Measurements from ENCODE around the gene URM1. TPM values are rescaled to one million over a fixed set of nuclear protein-coding genes. Genes with fewer than 3 reads are reported as not detected.
"Not testable (repeated sequence)": the region's sequence is repeated elsewhere in the genome, so short reads cannot be mapped to it uniquely, and the experiment has no call there.

Gene URM1
- total RNA-seq, 1 experiment from 2014 or later: 45.4 TPM

DNA sequence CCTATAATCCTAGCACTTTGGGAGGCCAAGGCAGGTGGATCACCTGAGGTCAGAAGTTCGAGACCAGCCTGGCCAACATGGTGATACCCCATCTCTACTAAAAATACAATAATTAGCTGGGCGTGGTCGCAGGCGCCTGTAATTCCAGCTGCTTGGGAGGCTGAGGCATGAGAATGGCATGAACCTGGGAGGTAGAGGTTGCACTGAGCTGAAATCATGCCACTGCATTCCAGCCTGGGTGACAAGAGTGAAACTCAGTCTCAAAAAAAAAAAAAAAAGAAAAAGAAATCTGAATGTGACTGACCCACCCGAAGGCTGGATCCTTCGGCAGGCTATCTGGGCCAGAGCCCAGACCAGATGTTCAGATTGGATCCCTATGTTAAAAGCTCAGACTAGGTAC lies 52.2 kb downstream of the URM1 start:
- H3K27ac ChIP-seq (ENCODE audit: low read length); CTCF ChIA-PET; H3K4me3 ChIP-seq (ENCODE audit: low read depth in 2 of 2, low read length in 2 of 2); ATAC-seq; DNase-seq (ENCODE audit: low read depth, low spot score); H3K4me1 ChIP-seq (ENCODE audit: control insufficient read depth, insufficient read depth, low read length); BruUV-seq (replicated peaks); H3K27me3 ChIP-seq (ENCODE audit: control insufficient read depth, insufficient read depth, low read length); in situ Hi-C loops (cut with HindIII; ENCODE audit: low pct_unique_long_range_greater_than_20kb, low sequenced_read_pairs); H3K9me3 ChIP-seq (ENCODE audit: control insufficient read depth, insufficient read depth, low read depth, low read length); H3K36me3 ChIP-seq (ENCODE audit: control insufficient read depth, insufficient read depth, low read length); intact Hi-C loops (cut with micrococcal nuclease; ENCODE audit: unreplicated experiment); POLR2A ChIA-PET: not testable (repeated sequence)

DNA sequence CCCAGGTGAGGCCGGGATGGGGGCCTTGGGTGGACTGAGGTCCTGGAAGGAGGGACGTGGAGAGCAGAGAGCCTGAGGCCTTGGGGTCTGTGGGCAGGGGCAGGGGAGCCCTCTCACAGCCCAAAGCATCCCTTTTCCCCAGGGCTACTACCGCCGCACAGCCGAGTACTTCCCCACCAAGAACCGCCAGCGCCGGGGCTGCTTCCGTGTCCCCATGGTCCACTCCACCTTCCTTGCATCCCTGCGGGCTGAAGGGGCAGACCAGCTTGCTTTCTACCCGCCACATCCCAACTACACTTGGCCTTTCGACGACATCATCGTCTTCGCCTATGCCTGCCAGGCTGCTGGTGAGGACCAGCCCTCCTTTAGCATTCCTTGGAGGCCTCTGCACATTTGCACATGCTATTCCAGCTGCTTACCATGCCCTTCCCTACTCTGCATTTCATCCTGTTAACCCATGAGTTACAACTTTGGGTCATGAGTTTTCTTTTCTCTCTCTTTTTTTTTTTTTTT lies 53.1 kb downstream of the URM1 start:
- Histone ChIP-seq H3K27me3 (ENCODE audit: control insufficient read depth, insufficient read depth, low read length) (no peaks in the 10 kb centered on the region), H3K4me1 (ENCODE audit: control insufficient read depth, insufficient read depth, low read length) (no peaks in the 10 kb centered on the region; the same call in 1 of the 2 replicates), H3K36me3 (ENCODE audit: control insufficient read depth, insufficient read depth, low read length) (no peaks in the 10 kb centered on the region), H3K27ac (ENCODE audit: low read length) (no peak overlapping the region), H3K4me3 (ENCODE audit: low read depth in 2 of 2, low read length in 2 of 2) (no peak overlapping the region), H3K9me3 (ENCODE audit: control insufficient read depth, insufficient read depth, low read depth, low read length) (no peaks in the 10 kb centered on the region)
- no peak for DNase-seq (ENCODE audit: low read depth, low spot score)
- CTCF ChIA-PET: no interaction called here
- TF ChIP-seq POLR2AphosphoS5 (IDR thresholded peaks at IDR 0.05; ENCODE audit: low read depth, low read length): no peak
- TF ChIP-seq, protein P1, sequence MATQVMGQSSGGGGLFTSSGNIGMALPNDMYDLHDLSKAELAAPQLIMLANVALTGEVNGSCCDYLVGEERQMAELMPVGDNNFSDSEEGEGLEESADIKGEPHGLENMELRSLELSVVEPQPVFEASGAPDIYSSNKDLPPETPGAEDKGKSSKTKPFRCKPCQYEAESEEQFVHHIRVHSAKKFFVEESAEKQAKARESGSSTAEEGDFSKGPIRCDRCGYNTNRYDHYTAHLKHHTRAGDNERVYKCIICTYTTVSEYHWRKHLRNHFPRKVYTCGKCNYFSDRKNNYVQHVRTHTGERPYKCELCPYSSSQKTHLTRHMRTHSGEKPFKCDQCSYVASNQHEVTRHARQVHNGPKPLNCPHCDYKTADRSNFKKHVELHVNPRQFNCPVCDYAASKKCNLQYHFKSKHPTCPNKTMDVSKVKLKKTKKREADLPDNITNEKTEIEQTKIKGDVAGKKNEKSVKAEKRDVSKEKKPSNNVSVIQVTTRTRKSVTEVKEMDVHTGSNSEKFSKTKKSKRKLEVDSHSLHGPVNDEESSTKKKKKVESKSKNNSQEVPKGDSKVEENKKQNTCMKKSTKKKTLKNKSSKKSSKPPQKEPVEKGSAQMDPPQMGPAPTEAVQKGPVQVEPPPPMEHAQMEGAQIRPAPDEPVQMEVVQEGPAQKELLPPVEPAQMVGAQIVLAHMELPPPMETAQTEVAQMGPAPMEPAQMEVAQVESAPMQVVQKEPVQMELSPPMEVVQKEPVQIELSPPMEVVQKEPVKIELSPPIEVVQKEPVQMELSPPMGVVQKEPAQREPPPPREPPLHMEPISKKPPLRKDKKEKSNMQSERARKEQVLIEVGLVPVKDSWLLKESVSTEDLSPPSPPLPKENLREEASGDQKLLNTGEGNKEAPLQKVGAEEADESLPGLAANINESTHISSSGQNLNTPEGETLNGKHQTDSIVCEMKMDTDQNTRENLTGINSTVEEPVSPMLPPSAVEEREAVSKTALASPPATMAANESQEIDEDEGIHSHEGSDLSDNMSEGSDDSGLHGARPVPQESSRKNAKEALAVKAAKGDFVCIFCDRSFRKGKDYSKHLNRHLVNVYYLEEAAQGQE (IDR thresholded peaks at IDR 0.05; ENCODE audit: insufficient read depth in 1 of 2, low read depth in 2 of 2, low read length in 1 of 2): no peak
- TF ChIP-seq TCF7L2 (IDR thresholded peaks at IDR 0.05; ENCODE audit: low read depth, low read length): no peak
- TF ChIP-seq SIN3A (IDR thresholded peaks at IDR 0.05; ENCODE audit: borderline replicate concordance, insufficient read depth, low read depth, low read length): no peak
- TF ChIP-seq, protein P2, sequence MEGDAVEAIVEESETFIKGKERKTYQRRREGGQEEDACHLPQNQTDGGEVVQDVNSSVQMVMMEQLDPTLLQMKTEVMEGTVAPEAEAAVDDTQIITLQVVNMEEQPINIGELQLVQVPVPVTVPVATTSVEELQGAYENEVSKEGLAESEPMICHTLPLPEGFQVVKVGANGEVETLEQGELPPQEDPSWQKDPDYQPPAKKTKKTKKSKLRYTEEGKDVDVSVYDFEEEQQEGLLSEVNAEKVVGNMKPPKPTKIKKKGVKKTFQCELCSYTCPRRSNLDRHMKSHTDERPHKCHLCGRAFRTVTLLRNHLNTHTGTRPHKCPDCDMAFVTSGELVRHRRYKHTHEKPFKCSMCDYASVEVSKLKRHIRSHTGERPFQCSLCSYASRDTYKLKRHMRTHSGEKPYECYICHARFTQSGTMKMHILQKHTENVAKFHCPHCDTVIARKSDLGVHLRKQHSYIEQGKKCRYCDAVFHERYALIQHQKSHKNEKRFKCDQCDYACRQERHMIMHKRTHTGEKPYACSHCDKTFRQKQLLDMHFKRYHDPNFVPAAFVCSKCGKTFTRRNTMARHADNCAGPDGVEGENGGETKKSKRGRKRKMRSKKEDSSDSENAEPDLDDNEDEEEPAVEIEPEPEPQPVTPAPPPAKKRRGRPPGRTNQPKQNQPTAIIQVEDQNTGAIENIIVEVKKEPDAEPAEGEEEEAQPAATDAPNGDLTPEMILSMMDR (IDR thresholded peaks at IDR 0.05): no peak
- in situ Hi-C loops (cut with HindIII; ENCODE audit: low pct_unique_long_range_greater_than_20kb, low sequenced_read_pairs) (no loop called here), intact Hi-C loops (cut with micrococcal nuclease; ENCODE audit: unreplicated experiment) (no loop called here)
- POLR2A ChIA-PET: no interaction called here
- ATAC-seq: no peak
- BruUV-seq (replicated peaks): no TSS peak

DNA sequence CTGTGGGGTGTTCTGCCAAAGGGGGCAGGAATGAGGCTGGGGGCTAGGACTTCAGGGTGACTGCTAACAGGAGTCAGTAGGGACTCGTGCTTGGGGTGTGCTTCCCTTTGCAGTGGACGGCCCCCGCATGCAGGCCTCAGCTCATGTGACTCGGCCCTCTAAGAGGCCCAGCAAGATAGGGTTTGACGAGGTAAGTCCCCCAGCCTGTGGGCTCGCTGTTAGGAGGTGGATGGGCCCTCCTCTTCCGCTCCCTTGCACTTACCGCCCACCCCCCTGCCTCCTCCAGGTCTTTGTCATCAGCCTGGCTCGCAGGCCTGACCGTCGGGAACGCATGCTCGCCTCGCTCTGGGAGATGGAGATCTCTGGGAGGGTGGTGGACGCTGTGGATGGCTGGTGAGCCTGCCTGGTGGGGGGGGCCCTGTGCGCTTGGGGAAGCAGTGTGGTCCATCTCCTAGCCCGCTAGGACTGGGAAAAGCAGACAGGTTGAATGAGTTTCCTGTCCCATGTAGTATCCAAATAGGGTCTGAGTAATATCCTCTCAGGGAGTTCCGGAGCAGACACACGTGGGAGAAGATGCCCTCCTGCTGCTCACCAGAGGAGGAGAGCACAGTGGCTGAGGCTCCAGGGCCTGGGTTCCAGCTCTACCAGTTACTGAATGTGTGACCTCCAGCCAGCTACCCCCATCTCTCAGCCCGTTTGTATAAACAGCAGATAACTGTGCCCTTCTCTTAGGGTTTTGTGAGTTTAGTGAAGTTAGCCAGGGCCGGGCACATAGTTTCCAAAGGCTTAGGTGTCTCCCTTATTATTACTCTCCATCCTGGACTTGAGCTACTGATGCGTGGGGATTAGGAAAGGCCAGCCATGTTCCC lies 57.7 kb downstream of the URM1 start:
- BruUV-seq (replicated peaks): no TSS peak
- DNase-seq (ENCODE audit: low read depth, low spot score) (no peak), ATAC-seq (peak; percentile 53)
- H3K36me3 ChIP-seq (ENCODE audit: control insufficient read depth, insufficient read depth, low read length): no peaks in the 10 kb centered on the region
- POLR2A ChIA-PET: no interaction called here
- in situ Hi-C loops (cut with HindIII; ENCODE audit: low pct_unique_long_range_greater_than_20kb, low sequenced_read_pairs): no loop called here
- intact Hi-C loops (cut with micrococcal nuclease; ENCODE audit: unreplicated experiment): no loop called here
- TF ChIP-seq, protein P1 (IDR thresholded peaks at IDR 0.05; ENCODE audit: insufficient read depth in 1 of 2, low read depth in 2 of 2, low read length in 1 of 2): no peak
- no peak for TF ChIP-seq SIN3A (IDR thresholded peaks at IDR 0.05; ENCODE audit: borderline replicate concordance, insufficient read depth, low read depth, low read length)
- TF ChIP-seq, protein P2 (IDR thresholded peaks at IDR 0.05): no peak
- no peak for TF ChIP-seq TCF7L2 (IDR thresholded peaks at IDR 0.05; ENCODE audit: low read depth, low read length)
- TF ChIP-seq POLR2AphosphoS5 (IDR thresholded peaks at IDR 0.05; ENCODE audit: low read depth, low read length): no peak
- CTCF ChIA-PET: interaction anchor here (0.6 kb wide), 2 partner anchors 8 to 263 kb away, joined by 7 to 11 read pairs; partner anchors contain the start of gene CERCAM
- no peaks in the 10 kb centered on the region for H3K9me3 ChIP-seq (ENCODE audit: control insufficient read depth, insufficient read depth, low read depth, low read length)
- H3K4me1 ChIP-seq (ENCODE audit: control insufficient read depth, insufficient read depth, low read length): no peaks in the 10 kb centered on the region
- no peak overlapping the region for H3K4me3 ChIP-seq (ENCODE audit: low read depth in 2 of 2, low read length in 2 of 2)
- H3K27ac ChIP-seq (ENCODE audit: low read length): no peak overlapping the region
- H3K27me3 ChIP-seq (ENCODE audit: control insufficient read depth, insufficient read depth, low read length): no peaks in the 10 kb centered on the region

Measured in Panc1 (cell line).